SK-N-SH (cell line): ENCODE results near the gene MOK.

Experiments
- CHD2 ChIP-seq: fragments of 150-350 bp; IDR thresholded peaks from 2 replicates; pipeline ENCODE4 v1.6.1; 2018; ENCODE audit warnings: low read length; ENCODE audit not compliant: partially characterized antibody
- CTCF ChIP-seq: fragments of 200-600 bp; sonication (generic); IDR thresholded peaks from 2 replicates; pipeline ENCODE4 v1.6.1; 2017; ENCODE audit warnings: antibody characterized with exemption, mild to moderate bottlenecking, moderate library complexity
- FOSL2 ChIP-seq: IDR thresholded peaks from 2 replicates; pipeline ENCODE4 v1.4.0; 2012; ENCODE audit warnings: low read depth, mild to moderate bottlenecking, moderate library complexity, borderline replicate concordance
- FOXM1 ChIP-seq: IDR thresholded peaks from 2 replicates; pipeline ENCODE4 v1.4.0; 2012; ENCODE audit warnings: low read depth, mild to moderate bottlenecking
- GATA2 ChIP-seq: sonication (generic); formaldehyde crosslinking; IDR thresholded peaks from 2 replicates; pipeline ENCODE4 v1.5.0; 2020; ENCODE audit warnings: mild to moderate bottlenecking, missing genetic modification reagents
- MEF2A ChIP-seq: IDR thresholded peaks from 2 replicates; pipeline ENCODE4 v1.4.0; 2012; ENCODE audit warnings: low read depth, borderline replicate concordance
- POLR2AphosphoS5 ChIP-seq: IDR thresholded peaks from 2 replicates; pipeline ENCODE4 v1.6.1; 2012; ENCODE audit warnings: low read depth, low read length
- REST ChIP-seq: IDR thresholded peaks from 2 replicates; pipeline ENCODE4 v1.6.1; 2012; ENCODE audit warnings: mild to moderate bottlenecking, low read depth, low read length, moderate library complexity
- SIN3A ChIP-seq: IDR thresholded peaks from 2 replicates; pipeline ENCODE4 v1.6.1; 2012; ENCODE audit warnings: low read depth, mild to moderate bottlenecking, low read length, moderate library complexity, borderline replicate concordance
- TAF1 ChIP-seq: IDR thresholded peaks from 2 replicates; pipeline ENCODE4 v1.6.1; 2012; ENCODE audit warnings: low read depth, mild to moderate bottlenecking, low read length, moderate library complexity, borderline replicate concordance
- TCF12 ChIP-seq: IDR thresholded peaks from 2 replicates; pipeline ENCODE4 v1.4.0; 2012
- USF1 ChIP-seq: IDR thresholded peaks from 2 replicates; pipeline ENCODE4 v1.4.0; 2012; ENCODE audit warnings: low read depth, borderline replicate concordance
- USF2 ChIP-seq: fragments of 150-350 bp; IDR thresholded peaks from 2 replicates; pipeline ENCODE4 v1.6.1; 2017; ENCODE audit warnings: antibody characterized with exemption, low read length, low read depth, borderline replicate concordance
- YY1 ChIP-seq: IDR thresholded peaks from 2 replicates; pipeline ENCODE4 v1.4.0; 2012; ENCODE audit warnings: low read depth, mild to moderate bottlenecking

- TF ChIP-seq TAF1, result no peak
- TF ChIP-seq SIN3A, result no peak
- no peak for TF ChIP-seq TCF12
- no peak for TF ChIP-seq REST
- no peak for TF ChIP-seq MEF2A
- TF ChIP-seq CTCF, result no peak
- TF ChIP-seq FOXM1, result no peak
- TF ChIP-seq USF2, result no peak
- no peak for TF ChIP-seq POLR2AphosphoS5
- TF ChIP-seq YY1, result no peak
- TF ChIP-seq GATA2, result no peak
- TF ChIP-seq USF1, result no peak
- TF ChIP-seq CHD2, result no peak
- TF ChIP-seq FOSL2, result no peak
These were observed 25.8 kb upstream of the MOK start for GRCh38 chr14:102330806-102331205.
